Pancreas (tissue), 10 donors: Measurements from ENCODE around the gene TMEM207. TPM values are rescaled to one million over a fixed set of nuclear protein-coding genes. Genes with fewer than 3 reads are reported as not detected.
"Not testable (repeated sequence)": the region's sequence is repeated elsewhere in the genome, so short reads cannot be mapped to it uniquely, and the experiment has no call there.

Experiments used
- ATAC-seq, 4 donors: fragments of 200-7000 bp; cut with Tn5 transposase; one replicate each; pipeline versions ENCODE4 v1.8.0 to v1.9.1; 2020; ENCODE audit warnings: mild to moderate bottlenecking in 4 of 4, moderate library complexity in 4 of 4
- DNase-seq, 6 donors: peaks; one replicate each; pipeline ENCODE4 v3.0.0-alpha.2; 2020
- FAIRE-seq: peaks from 2 replicates; lab custom pipeline; 2012; peaks lifted over from hg19 to GRCh38; lab: Jason Lieb, UNC
- H3K27ac ChIP-seq, 4 donors: fragments of 200-600 bp; sonication (generic); 1 replicate in 3 of 4; 2 replicates in 1 of 4; pipeline versions ENCODE4 v1.5.0 to v1.8.0; 2020
- H3K27me3 ChIP-seq, 4 donors: fragments of 200-600 bp; one replicate each; pipeline ENCODE4 v1.8.0; 2021
- H3K36me3 ChIP-seq, 3 donors: fragments of 200-600 bp; sonication (generic) in 1 of 3; one replicate each; pipeline versions ENCODE4 v1.5.0 to v1.8.0; 2020 to 2021
- H3K4me1 ChIP-seq, 3 donors: fragments of 200-600 bp; one replicate each; pipeline ENCODE4 v1.8.0; 2021
- H3K4me3 ChIP-seq, 4 donors: fragments of 200-600 bp; sonication (generic) in 2 of 4; one replicate each; pipeline versions ENCODE4 v1.5.0 to v1.8.0; 2020 to 2021
- H3K9me3 ChIP-seq, 4 donors: fragments of 200-600 bp; one replicate each; pipeline ENCODE4 v1.8.0; 2021
- WGBS, 2 donors: extraction: QIAGEN DNeasy Blood & Tissue Kit; methylation state at CpG; one replicate each; pipeline ENCODE4 v1.1.7; 2013; 5-methylcytosine and 5-hydroxymethylcytosine counted together
- intact Hi-C, 3 donors: fragments of 100-400 bp; cut with DNase I; formaldehyde crosslinking; loops; one replicate each; pipeline versions ENCODE4 v1.11.1 to v1.14.2; 2022
- polyA plus RNA-seq, 2 donors: library from polyadenylated mRNA; stranded (reverse); fragments of 200-250 nt; gene quantifications; one replicate each; pipeline ENCODE4 v1.2.3, GENCODE V29; 2013
- total RNA-seq, 6 donors: library from RNA; stranded (reverse); fragmentation: NEBNext Ultra II Directional in 4 of 6; extraction: Animal tissue kit (Norgen Biotek cat#: 25700) in 4 of 6; gene quantifications; one replicate each; pipeline versions ENCODE4 v1.2.1 to v1.2.4, GENCODE V29; 2021 to 2023
- TF ChIP-seq, protein P1 (sequence below), 4 donors: fragments of 200-600 bp; sonication (generic) in 3 of 4; IDR thresholded peaks; one replicate each; pipeline versions ENCODE4 v1.5.0 to v1.8.0; 2021; ENCODE audit warnings: antibody characterized with exemption in 4 of 4
- donor health status: healthy with polysubstance abuse.
- donor health status: DM: no; HTN: no; CAD: no; lungs with moderate emphysema.
- donor health status: DM: no; HTN: no; CAD: no.
- donor health status: control.
- donor health status: control.
- donor health status: Bipolar disorder and iron deficiency.
- donor health status: DM: yes; HTN: yes; CAD: no.
- donor health status: DM: no; HTN: no; CAD: no.
- donor health status: DM: no; HTN: no; CAD: no.
- donor health status: DM: yes; HTN: yes; CAD: no.

TMEM207 gene
- total and polyA plus RNA-seq, 8 donors = not detected

DNA sequence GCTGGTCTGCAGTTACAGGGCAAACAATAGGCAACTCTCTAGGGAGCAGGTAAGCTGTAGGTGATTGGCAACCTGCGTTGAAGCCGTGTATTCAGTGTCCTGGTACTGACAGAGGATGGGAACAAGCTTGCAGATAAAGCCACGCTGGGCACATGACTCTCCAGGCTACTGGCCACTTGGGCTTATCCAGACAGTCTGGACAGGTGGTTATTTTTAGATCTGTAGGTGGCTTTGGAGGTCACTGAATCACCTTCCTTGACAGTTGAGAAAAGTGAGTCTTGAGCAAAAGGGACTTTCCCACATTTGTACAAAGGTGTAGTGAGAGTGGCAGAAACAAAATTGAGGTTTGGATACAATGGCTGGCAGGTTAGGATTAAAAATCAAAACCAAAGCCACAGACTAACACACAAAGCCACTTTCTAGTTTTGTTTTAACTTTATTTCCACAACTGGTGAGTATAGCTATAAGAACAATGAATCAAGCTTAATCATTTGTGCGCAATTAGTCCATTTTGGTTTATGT lies 41.9 kb upstream of the TMEM207 start:
- intact Hi-C loops = no loop called here
- Histone ChIP-seq H3K36me3 (no peaks in the 10 kb centered on the region), H3K4me1 (no peaks in the 10 kb centered on the region), H3K4me3 (no peak overlapping the region), H3K27me3 (no peaks in the 10 kb centered on the region), H3K27ac (no peak overlapping the region), H3K9me3 (no peaks in the 10 kb centered on the region)
- TF ChIP-seq, protein P1, sequence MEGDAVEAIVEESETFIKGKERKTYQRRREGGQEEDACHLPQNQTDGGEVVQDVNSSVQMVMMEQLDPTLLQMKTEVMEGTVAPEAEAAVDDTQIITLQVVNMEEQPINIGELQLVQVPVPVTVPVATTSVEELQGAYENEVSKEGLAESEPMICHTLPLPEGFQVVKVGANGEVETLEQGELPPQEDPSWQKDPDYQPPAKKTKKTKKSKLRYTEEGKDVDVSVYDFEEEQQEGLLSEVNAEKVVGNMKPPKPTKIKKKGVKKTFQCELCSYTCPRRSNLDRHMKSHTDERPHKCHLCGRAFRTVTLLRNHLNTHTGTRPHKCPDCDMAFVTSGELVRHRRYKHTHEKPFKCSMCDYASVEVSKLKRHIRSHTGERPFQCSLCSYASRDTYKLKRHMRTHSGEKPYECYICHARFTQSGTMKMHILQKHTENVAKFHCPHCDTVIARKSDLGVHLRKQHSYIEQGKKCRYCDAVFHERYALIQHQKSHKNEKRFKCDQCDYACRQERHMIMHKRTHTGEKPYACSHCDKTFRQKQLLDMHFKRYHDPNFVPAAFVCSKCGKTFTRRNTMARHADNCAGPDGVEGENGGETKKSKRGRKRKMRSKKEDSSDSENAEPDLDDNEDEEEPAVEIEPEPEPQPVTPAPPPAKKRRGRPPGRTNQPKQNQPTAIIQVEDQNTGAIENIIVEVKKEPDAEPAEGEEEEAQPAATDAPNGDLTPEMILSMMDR (IDR thresholded peaks at IDR 0.05) = no peak
- FAIRE-seq = no peak
- peak in 1 of 6 donors; percentile 29 for DNase-seq
- 36 to 40% methylated on average over 4 of the region's 4 CpGs for whole genome bisulfite sequencing, 2 donors
- peak in 3 of 4 donors; percentile 44 to 94 (median 79) for ATAC-seq

GRCh38 chr3:190486908-190487607 lies 37.4 kb upstream of the TMEM207 start:
- no peak overlapping the region for H3K4me3 ChIP-seq
- H3K27ac ChIP-seq = no peak overlapping the region
- H3K9me3 ChIP-seq = no peaks in the 10 kb centered on the region
- H3K36me3 ChIP-seq = no peaks in the 10 kb centered on the region
- DNase-seq (no peak), FAIRE-seq (no peak), ATAC-seq (no peak)
- no peaks in the 10 kb centered on the region for H3K27me3 ChIP-seq
- 64 to 69% methylated on average over 4 of the region's 4 CpGs for WGBS, 2 donors
- TF ChIP-seq, protein P1 (IDR thresholded peaks at IDR 0.05) = no peak
- H3K4me1 ChIP-seq = no peaks in the 10 kb centered on the region
- intact Hi-C loops = no loop called here

- intact Hi-C loops = no loop called here
- Histone ChIP-seq H3K4me3 (no peak overlapping the region), H3K27ac (no peak overlapping the region), H3K4me1 (no peaks in the 10 kb centered on the region), H3K27me3 (no peaks in the 10 kb centered on the region), H3K9me3 (no peaks in the 10 kb centered on the region), H3K36me3 (no peaks in the 10 kb centered on the region)
- no peak for DNase-seq
- FAIRE-seq = no peak
- TF ChIP-seq, protein P1 (IDR thresholded peaks at IDR 0.05) = no peak
- peak in 1 of 4 donors; percentile 18 for ATAC-seq
- 42% methylated on average over 1 of the region's 1 CpG for WGBS, 2 donors
These were observed 36.8 kb upstream of the TMEM207 start for GRCh38 chr3:190486533-190486864.

GRCh38 chr3:190485830-190486532 lies 36.3 kb upstream of the TMEM207 start:
- no peaks in the 10 kb centered on the region for H3K27me3 ChIP-seq
- 33 to 38% methylated on average over 6 of the region's 6 CpGs for WGBS, 2 donors
- no peaks in the 10 kb centered on the region for H3K36me3 ChIP-seq
- ATAC-seq (peak in 2 of 4 donors; percentile 45 to 73), DNase-seq (no peak), FAIRE-seq (no peak)
- H3K4me3 ChIP-seq = no peak overlapping the region
- H3K9me3 ChIP-seq = no peaks in the 10 kb centered on the region
- TF ChIP-seq, protein P1 (IDR thresholded peaks at IDR 0.05) = no peak
- no peak overlapping the region for H3K27ac ChIP-seq
- intact Hi-C loops = no loop called here
- no peaks in the 10 kb centered on the region for H3K4me1 ChIP-seq

- Histone ChIP-seq H3K4me1 (no peaks in the 10 kb centered on the region), H3K36me3 (no peaks in the 10 kb centered on the region), H3K27ac (no peak overlapping the region), H3K9me3 (no peaks in the 10 kb centered on the region), H3K4me3 (no peak overlapping the region), H3K27me3 (no peaks in the 10 kb centered on the region)
- intact Hi-C loops = no loop called here
- FAIRE-seq = no peak
- no peak for ATAC-seq
- WGBS, 2 donors = 92 to 93% methylated on average over 2 of the region's 2 CpGs
- DNase-seq = no peak
- TF ChIP-seq, protein P1 (IDR thresholded peaks at IDR 0.05) = no peak
These were observed 32.1 kb upstream of the TMEM207 start for GRCh38 chr3:190481779-190482178.

GRCh38 chr3:190473261-190473660 lies 23.6 kb upstream of the TMEM207 start:
- intact Hi-C loops, H3K27ac ChIP-seq, H3K27me3 ChIP-seq, FAIRE-seq, ATAC-seq, H3K36me3 ChIP-seq, H3K9me3 ChIP-seq, H3K4me3 ChIP-seq, H3K4me1 ChIP-seq: not testable (repeated sequence)
- peak in 2 of 6 donors; percentile 13 to 55 for DNase-seq
- 91 to 94% methylated on average over 17 to 25 of the region's 25 CpGs for WGBS, 2 donors
